HG03460 (cell line): Measurements from ENCODE around the gene MRFAP1.
A peak's percentile ranks its signal among the peaks of the same experiment; 100 is the strongest.

ENCODE experiments used
- ATAC-seq: cut with Tn5 transposase; IDR thresholded peaks from one replicate; pipeline ENCODE4 v1.9.1; 2021; ENCODE audit not compliant: unreplicated experiment

The MRFAP1 gene

GRCh38 chr4:6640292-6641163 lies at the start of gene MRFAP1:
TSS of gene MRFAP1 (plus strand) at chr4:6640685. CDS start at chr4:6640863, 178 bp downstream.
- peak; percentile 84 for ATAC-seq

GRCh38 chr4:6591313-6591712 lies 49.2 kb upstream of the MRFAP1 start:
- ATAC-seq = peak; percentile 73

GRCh38 chr4:6591781-6592180 lies 48.7 kb upstream of the MRFAP1 start:
- ATAC-seq = no peak

- ATAC-seq = no peak
Observed at GRCh38 chr4:6592804-6593563, 47.5 kb upstream of the MRFAP1 start.

- ATAC-seq = no peak
Observed at GRCh38 chr4:6594341-6594740, 46.1 kb upstream of the MRFAP1 start.

- no peak for ATAC-seq
Observed at GRCh38 chr4:6594826-6595355, 45.6 kb upstream of the MRFAP1 start.

GRCh38 chr4:6595897-6596537 lies 44.5 kb upstream of the MRFAP1 start:
- no peak for ATAC-seq

GRCh38 chr4:6596948-6597347 lies 43.5 kb upstream of the MRFAP1 start:
- ATAC-seq = no peak

GRCh38 chr4:6598127-6598526 lies 42.4 kb upstream of the MRFAP1 start:
- no peak for ATAC-seq

GRCh38 chr4:6598641-6599040 lies 41.8 kb upstream of the MRFAP1 start:
- no peak for ATAC-seq

GRCh38 chr4:6601661-6602250 lies 38.7 kb upstream of the MRFAP1 start:
- ATAC-seq = no peak

GRCh38 chr4:6602289-6602688 lies 38.2 kb upstream of the MRFAP1 start:
- no peak for ATAC-seq

- no peak for ATAC-seq
Observed at GRCh38 chr4:6603128-6603527, 37.4 kb upstream of the MRFAP1 start.

- no peak for ATAC-seq
Observed at GRCh38 chr4:6605114-6605513, 35.4 kb upstream of the MRFAP1 start.

- no peak for ATAC-seq
Observed at GRCh38 chr4:6605605-6606004, 34.9 kb upstream of the MRFAP1 start.

- no peak for ATAC-seq
Observed at GRCh38 chr4:6606465-6607235, 33.8 kb upstream of the MRFAP1 start.

- ATAC-seq = no peak
Observed at GRCh38 chr4:6607368-6608055, 33.0 kb upstream of the MRFAP1 start.

- no peak for ATAC-seq
Observed at GRCh38 chr4:6608758-6609414, 31.6 kb upstream of the MRFAP1 start.

GRCh38 chr4:6609415-6610079 lies 30.9 kb upstream of the MRFAP1 start:
- ATAC-seq = no peak
